SK-N-MC (cell line): ENCODE measurements around the gene TREML4.

Experiments
- EZH2 ChIP-seq: fragments of 200-600 bp; sonication (generic); IDR thresholded peaks from one replicate; pipeline ENCODE4 v1.6.1; 2017; ENCODE audit warnings: antibody characterized with exemption
- POLR2AphosphoS5 ChIP-seq: IDR thresholded peaks from 2 replicates; pipeline ENCODE4 v1.6.1; 2012; ENCODE audit warnings: mild to moderate bottlenecking, low read depth, low read length, borderline replicate concordance

DNA sequence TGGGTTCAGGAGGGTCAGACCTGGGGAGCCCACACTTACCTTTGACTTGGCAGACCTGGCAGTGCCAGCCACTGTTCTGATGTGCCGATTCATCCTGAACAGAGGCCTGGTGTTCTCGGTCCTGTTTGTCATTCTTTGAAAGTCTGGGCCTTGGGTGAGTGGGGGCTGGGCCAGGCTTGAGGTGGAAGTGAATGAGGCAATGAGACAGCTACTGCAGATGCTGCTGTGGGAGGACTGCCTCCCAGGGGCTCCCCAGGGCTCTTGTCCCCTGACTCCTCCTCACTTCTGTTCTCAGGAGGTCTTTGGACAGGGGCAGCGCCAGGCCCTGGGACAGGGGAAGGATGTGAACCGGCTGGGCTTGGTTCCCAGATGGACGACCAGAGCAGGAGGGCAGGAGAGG, 5.6 kb upstream of the TREML4 start:
- TF ChIP-seq EZH2 (no peak), POLR2AphosphoS5 (no peak)
